ENCODE data around the gene HOTAIR.

Gene HOTAIR

DNA sequence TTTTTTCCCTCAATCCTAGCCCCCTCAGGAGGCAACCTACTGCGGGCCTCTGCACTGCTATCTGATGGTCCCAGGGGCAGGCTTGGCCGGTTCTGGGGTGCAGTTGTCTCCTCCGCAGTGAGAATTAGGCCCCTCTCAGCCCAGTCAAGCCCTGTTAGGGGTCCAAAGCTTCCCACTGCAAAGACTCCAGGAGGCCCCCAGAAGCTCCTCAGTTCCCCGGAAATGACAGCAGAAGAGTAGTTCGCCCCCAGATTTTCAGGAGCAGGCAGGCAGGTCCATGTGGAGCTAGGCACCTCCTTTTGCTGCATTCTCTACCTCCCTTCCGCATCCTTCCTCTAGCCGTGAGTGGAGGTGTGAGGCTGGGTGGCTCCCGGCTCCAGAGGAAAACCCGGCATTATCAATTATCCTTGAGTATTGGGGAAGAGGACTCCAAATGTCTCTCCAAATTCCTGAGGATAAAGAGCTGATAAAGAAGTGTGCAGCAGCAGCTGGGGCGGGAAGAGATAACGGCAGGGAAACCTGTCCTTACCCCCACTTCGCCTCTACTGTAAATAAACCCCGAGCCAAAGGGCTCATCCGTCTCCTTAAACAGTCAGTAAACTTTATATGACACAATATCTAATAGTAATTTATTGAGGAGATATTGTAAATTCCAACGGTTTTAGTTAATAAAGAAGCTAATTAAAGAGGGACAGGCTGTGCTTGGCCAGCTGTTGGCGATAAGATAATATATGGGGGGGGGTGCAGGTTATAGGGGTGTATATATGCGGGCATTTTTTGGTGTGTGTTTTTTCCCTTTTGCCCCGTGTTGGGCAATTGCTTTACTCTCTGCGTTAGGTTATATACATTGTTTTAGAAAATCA is 20.7 kb downstream of the HOTAIR start:
- CTCF ChIA-PET: interaction anchor here (0.6 to 2.2 kb wide), 7 partner anchors 31 to 252 kb away, joined by 3 to 5 read pairs (median 4); partner anchors contain the start of gene HOXC10

DNA sequence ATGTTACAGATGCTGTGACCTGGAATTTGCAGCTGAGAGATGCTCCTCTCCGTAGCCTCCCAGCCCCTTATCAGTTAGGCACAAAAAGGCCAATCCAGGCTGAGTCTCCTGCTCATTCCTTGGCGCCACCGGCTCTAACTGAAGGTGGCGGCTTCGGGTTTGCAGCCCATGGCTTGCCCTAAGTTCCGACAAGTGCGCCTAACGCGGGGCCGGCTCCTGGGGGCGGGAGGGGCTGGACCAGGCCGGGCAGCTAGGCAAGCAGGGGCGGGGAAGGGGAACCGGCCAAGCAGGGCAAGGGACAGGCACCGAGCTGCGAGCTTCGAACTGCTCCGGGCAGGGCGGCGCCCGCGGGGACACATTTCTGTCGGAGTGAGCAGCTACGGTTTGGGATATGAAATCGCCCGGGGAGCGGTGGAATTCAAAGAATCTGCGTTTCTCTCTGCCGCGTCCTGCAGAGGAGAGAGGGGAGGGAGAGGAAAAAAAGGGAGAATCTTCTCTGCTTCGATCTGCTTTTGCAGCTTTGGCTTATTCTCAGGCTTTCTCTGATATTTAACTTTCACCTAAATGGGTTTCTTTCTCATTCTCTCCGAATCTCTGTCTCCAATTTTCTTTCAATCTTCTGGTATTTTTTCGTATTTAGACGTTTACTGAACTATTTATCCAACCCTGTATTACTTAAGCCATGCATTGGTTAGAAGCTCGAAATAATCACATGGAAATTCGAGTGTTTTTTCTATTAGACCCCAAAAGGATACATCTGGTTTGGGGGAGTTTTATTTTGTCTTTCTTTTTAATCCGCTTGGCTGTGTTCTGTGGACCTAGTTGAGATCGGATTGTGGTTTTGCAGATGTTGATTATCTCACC is 21.7 kb downstream of the HOTAIR start:
- ChIA-PET POLR2A (ENCODE audit: low non-redundant PET) (no interaction called here), CTCF (interaction anchor here (0.6 to 1.7 kb wide), 5 partner anchors 32 to 248 kb away, joined by 3 to 5 read pairs (median 3); partner anchors contain the start of gene HOXC10)
- TF ChIP-seq, protein P1, sequence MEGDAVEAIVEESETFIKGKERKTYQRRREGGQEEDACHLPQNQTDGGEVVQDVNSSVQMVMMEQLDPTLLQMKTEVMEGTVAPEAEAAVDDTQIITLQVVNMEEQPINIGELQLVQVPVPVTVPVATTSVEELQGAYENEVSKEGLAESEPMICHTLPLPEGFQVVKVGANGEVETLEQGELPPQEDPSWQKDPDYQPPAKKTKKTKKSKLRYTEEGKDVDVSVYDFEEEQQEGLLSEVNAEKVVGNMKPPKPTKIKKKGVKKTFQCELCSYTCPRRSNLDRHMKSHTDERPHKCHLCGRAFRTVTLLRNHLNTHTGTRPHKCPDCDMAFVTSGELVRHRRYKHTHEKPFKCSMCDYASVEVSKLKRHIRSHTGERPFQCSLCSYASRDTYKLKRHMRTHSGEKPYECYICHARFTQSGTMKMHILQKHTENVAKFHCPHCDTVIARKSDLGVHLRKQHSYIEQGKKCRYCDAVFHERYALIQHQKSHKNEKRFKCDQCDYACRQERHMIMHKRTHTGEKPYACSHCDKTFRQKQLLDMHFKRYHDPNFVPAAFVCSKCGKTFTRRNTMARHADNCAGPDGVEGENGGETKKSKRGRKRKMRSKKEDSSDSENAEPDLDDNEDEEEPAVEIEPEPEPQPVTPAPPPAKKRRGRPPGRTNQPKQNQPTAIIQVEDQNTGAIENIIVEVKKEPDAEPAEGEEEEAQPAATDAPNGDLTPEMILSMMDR (conservative IDR thresholded peaks at IDR 0.05; ENCODE audit: low read depth): no peak
- peak; percentile 67 for DNase-seq (ENCODE audit: low spot score)
- H3K27ac ChIP-seq: no peak overlapping the region

More for the DNA sequence above, 20.7 kb downstream of the HOTAIR start:
- H3K27ac ChIP-seq: no peak overlapping the region
- TF ChIP-seq, protein P1 (conservative IDR thresholded peaks at IDR 0.05; ENCODE audit: low read depth): no peak
- POLR2A ChIA-PET (ENCODE audit: low non-redundant PET): no interaction called here
- no peak for DNase-seq (ENCODE audit: low spot score)

DNA sequence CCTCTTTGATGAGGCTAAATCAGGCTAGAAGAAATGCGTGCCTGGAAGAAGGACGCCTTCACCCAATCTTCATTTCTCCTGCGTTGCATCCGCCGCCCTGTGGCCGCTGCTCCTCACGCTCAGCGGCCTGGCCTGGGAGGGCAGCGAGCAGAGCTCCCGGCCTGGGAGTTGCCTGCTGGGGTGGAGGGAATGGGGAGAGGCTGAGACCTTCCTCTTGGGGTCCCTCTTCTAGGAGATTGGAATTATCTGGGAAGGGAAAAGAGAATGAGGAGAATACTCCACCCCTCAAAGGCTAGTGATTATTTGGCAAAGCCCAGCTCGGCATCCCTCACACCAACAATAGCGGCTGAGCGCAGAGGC is 22.4 kb downstream of the HOTAIR start:
- POLR2A ChIA-PET (ENCODE audit: low non-redundant PET): no interaction called here
- H3K27ac ChIP-seq: no peak overlapping the region
- TF ChIP-seq, protein P1 (conservative IDR thresholded peaks at IDR 0.05; ENCODE audit: low read depth): no peak
- DNase-seq (ENCODE audit: low spot score): no peak
- CTCF ChIA-PET: interaction anchor here (0.6 to 1.7 kb wide), 5 partner anchors 56 to 250 kb away, joined by 3 to 5 read pairs (median 3); no protein-coding TSS in a partner anchor

DNA sequence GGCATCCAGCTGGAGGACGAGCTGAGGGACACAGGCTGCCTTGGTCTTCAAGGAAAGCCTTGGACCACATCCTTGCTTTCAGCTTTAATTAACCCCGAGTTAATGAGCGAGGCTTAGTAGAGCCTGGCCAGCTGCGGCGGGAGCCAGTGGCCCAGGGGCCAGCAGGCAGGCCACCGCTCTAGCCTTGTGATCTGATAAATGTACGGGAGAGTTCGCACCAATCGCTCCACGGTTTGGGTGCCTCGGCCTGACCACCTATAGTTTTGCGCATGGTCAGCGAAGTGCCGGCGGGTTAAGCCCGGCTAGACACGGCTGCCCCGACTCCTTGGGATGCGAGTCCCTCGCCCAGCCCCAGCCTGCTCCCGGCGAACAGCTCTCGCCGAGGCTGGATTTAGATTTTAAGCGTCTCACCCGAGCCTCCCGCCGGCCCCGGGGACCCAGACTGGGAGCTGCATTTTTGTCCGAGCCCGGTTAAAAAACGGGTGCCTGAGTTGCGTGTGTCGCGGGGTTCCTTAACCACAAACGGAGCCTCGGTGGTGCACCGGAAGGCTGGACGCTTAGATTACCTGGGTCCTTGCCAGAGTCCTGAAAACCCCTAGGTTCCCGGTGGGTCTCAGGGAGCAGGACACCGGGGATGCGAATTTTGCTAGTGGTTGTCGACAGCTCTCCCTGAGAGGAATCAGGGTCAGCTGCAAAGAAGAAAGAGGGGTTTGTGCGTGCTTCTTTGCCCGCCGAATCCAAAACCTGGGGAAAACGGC is 23.0 kb downstream of the HOTAIR start:
- H3K27ac ChIP-seq: no peak overlapping the region
- POLR2A ChIA-PET (ENCODE audit: low non-redundant PET): no interaction called here
- CTCF ChIA-PET: interaction anchor here (0.6 to 1.7 kb wide), 5 partner anchors 57 to 250 kb away, joined by 3 to 5 read pairs (median 3); no protein-coding TSS in a partner anchor
- no peak for DNase-seq (ENCODE audit: low spot score)
- TF ChIP-seq, protein P1 (conservative IDR thresholded peaks at IDR 0.05; ENCODE audit: low read depth): no peak

DNA sequence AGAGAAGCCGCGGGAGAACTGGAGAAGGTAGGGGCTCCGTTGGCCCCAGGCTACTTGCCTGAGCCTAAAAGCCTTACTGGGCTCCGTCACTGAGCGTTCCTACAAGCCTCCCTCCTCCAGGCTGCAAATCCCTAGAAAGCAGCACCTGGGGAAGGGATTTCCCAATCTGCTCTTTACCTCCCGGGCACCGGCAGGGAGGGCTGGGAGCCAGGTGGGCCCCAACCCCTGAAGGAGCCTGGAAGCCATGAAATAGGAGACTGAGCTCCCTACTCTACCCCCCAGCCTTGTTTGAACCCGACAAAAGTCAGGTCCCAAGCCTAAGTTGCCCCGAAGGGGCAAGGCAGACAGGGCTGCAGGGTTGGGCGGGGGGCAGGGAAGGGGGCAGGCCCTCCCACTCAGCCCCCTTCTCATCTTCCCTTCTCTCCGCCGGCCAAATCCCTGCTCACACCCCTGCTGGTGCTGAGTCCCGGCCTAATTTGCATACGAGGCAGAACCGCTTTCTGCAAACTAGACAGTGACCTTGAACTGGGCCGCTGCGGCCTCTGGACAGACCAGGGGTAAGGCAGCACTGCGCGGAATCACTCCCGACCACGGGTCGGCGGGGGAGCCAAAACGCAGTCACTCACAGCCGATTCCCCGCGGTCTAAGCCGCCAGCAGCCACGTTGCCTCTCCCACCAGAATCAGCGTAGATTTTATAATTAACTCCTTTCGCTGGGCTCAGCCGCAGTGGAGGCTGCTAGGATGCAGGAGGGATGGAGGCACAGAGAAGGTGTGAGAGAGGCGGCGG is 23.8 kb downstream of the HOTAIR start:
- no peak overlapping the region for H3K27ac ChIP-seq
- TF ChIP-seq, protein P1 (conservative IDR thresholded peaks at IDR 0.05; ENCODE audit: low read depth): no peak
- ChIA-PET CTCF (interaction anchor here (0.6 to 1.7 kb wide), 10 partner anchors 71 to 502 kb away, joined by 3 to 13 read pairs (median 4); no protein-coding TSS in a partner anchor), POLR2A (ENCODE audit: low non-redundant PET) (no interaction called here)
- DNase-seq (ENCODE audit: low spot score): no peak
